Measurements from ENCODE around the gene KRT28. TPM values are rescaled to one million over a fixed set of nuclear protein-coding genes. Genes with fewer than 3 reads are reported as not detected.

KRT28 gene
- total and polyA plus RNA-seq, 2 donors (not counting 3 experiments of a cell fraction or from before 2014, with no cell fraction given): not detected

DNA sequence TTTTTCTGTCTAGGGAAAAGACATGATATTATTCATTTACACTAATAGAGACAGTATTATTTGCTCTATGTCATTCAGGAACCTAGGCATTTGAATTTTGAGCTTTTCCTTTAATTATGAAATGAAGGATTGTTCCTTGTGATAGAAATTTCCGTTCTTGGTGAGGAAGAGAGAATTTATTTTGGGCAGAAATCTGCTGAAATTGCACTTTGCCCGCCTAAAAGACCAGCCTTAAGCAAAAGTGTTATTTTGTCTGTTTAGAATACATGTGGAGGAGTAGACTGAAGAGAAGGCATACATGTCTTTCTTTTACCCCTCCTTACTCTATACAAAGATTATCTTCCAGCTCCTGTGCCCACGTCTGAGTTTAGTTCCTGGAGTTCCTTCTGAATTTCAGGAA, 39.4 kb upstream of the KRT28 start:
- dilution Hi-C loops (cut with MboI; ENCODE audit: extremely low pct_ligation_motif_present, low sequenced_read_pairs) (no loop called here), intact Hi-C loops (cut with micrococcal nuclease) (no loop called here)
- H3K36me3 ChIP-seq (ENCODE audit: control insufficient read depth in 2 of 2, extremely low read depth in 1 of 2, insufficient read depth in 2 of 2, low read length in 2 of 2): no peaks in the 10 kb centered on the region
- H3K27me3 ChIP-seq (ENCODE audit: control insufficient read depth in 2 of 2, insufficient read depth in 2 of 2, low read length in 2 of 2): peaks cover 4 to 10% of the 10 kb centered on the region in 2 experiments
- no peak overlapping the region for H3K4me2 ChIP-seq (ENCODE audit: insufficient read depth, low read length)
- no peaks in the 10 kb centered on the region for H3K9me1 ChIP-seq (replicated peaks; ENCODE audit: control insufficient read depth, extremely low read depth, insufficient read depth, low read length)
- no TSS peak for BruUV-seq (replicated peaks)
- POLR2A ChIA-PET: no interaction called here
- no peak for TF ChIP-seq POLR2A (IDR thresholded peaks at IDR 0.05; ENCODE audit: low read depth, low read length)
- no peak for TF ChIP-seq GATA2 (IDR thresholded peaks at IDR 0.05; ENCODE audit: insufficient read depth, insufficient read length, low read depth, low read length)
- TF ChIP-seq JUN (IDR thresholded peaks at IDR 0.05; ENCODE audit: borderline replicate concordance, insufficient read depth, insufficient read length, low read depth): no peak
- TF ChIP-seq, protein P1, sequence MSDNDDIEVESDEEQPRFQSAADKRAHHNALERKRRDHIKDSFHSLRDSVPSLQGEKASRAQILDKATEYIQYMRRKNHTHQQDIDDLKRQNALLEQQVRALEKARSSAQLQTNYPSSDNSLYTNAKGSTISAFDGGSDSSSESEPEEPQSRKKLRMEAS (IDR thresholded peaks at IDR 0.05; ENCODE audit: insufficient read depth, insufficient read length): no peak
- TF ChIP-seq FOS (IDR thresholded peaks at IDR 0.05; ENCODE audit: borderline replicate concordance, insufficient read depth, low read length): no peak
- TF ChIP-seq MYC (IDR thresholded peaks at IDR 0.05; ENCODE audit: low read depth, low read length): no peak
- no peak overlapping the region for H3K4me3 ChIP-seq (replicated peaks in 1 of 3; ENCODE audit: insufficient read depth in 1 of 3, low read depth in 1 of 3, low read length in 3 of 3)
- no peak overlapping the region for H3K9ac ChIP-seq (replicated peaks; ENCODE audit: extremely low read depth, insufficient read depth, low read length)
- no peaks in the 10 kb centered on the region for H3K9me3 ChIP-seq (replicated peaks; ENCODE audit: control insufficient read depth, insufficient read depth, low read length)
- H3K4me1 ChIP-seq (ENCODE audit: control insufficient read depth, extremely low read depth, insufficient read depth, low read length): no peaks in the 10 kb centered on the region
- FAIRE-seq (no peak), DNase-seq (ENCODE audit: low read depth, low spot score) (no peak)
- H4K20me1 ChIP-seq (replicated peaks; ENCODE audit: control insufficient read depth, extremely low read depth, insufficient read depth, low read length): no peaks in the 10 kb centered on the region
- H2AFZ ChIP-seq (ENCODE audit: low read depth, low read length): no peak overlapping the region
- CTCF ChIA-PET: interaction anchor here (1.3 kb wide), 1 partner anchor 24 kb away, joined by 3 read pairs; no protein-coding TSS in a partner anchor
- H3K79me2 ChIP-seq (ENCODE audit: control insufficient read depth, insufficient read depth, low read length): no peaks in the 10 kb centered on the region
- H3K27ac ChIP-seq (ENCODE audit: insufficient read depth, low read depth, low read length): no peak overlapping the region

DNA sequence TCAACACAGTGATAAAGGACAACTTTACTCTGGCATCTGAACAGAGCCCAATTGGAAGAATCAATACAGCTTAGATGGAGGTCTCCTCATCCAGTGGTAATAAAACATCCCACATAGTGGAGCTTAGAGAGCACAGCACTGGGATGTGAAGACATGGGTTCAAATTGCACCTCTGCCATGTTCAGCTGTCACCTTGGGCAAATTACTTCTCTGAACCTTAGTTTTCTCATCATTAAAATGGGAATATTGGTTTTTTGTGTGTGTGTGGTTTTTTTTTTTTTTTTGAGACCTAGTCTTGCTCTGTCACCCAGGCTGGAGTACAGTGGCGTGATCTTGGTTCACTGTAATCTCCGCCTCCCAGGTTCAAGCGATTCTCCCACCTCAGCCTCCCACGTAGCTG, 36.3 kb upstream of the KRT28 start:
- Histone ChIP-seq H3K27me3 (ENCODE audit: control insufficient read depth in 2 of 2, insufficient read depth in 2 of 2, low read length in 2 of 2) (no peaks in the 10 kb centered on the region), H3K4me3 (replicated peaks in 1 of 3; ENCODE audit: insufficient read depth in 1 of 3, low read depth in 1 of 3, low read length in 3 of 3) (no peak overlapping the region), H3K27ac (ENCODE audit: insufficient read depth, low read depth, low read length) (no peak overlapping the region), H3K79me2 (ENCODE audit: control insufficient read depth, insufficient read depth, low read length) (no peaks in the 10 kb centered on the region), H3K4me1 (ENCODE audit: control insufficient read depth, extremely low read depth, insufficient read depth, low read length) (no peaks in the 10 kb centered on the region), H2AFZ (ENCODE audit: low read depth, low read length) (no peak overlapping the region), H3K36me3 (ENCODE audit: control insufficient read depth in 2 of 2, extremely low read depth in 1 of 2, insufficient read depth in 2 of 2, low read length in 2 of 2) (no peaks in the 10 kb centered on the region), H3K9ac (replicated peaks; ENCODE audit: extremely low read depth, insufficient read depth, low read length) (no peak overlapping the region), H3K9me1 (replicated peaks; ENCODE audit: control insufficient read depth, extremely low read depth, insufficient read depth, low read length) (no peaks in the 10 kb centered on the region), H3K9me3 (replicated peaks; ENCODE audit: control insufficient read depth, insufficient read depth, low read length) (no peaks in the 10 kb centered on the region), H4K20me1 (replicated peaks; ENCODE audit: control insufficient read depth, extremely low read depth, insufficient read depth, low read length) (no peaks in the 10 kb centered on the region), H3K4me2 (ENCODE audit: insufficient read depth, low read length) (no peak overlapping the region)
- DNase-seq (ENCODE audit: low read depth, low spot score): no peak
- intact Hi-C loops (cut with micrococcal nuclease) (no loop called here), dilution Hi-C loops (cut with MboI; ENCODE audit: extremely low pct_ligation_motif_present, low sequenced_read_pairs) (no loop called here)
- POLR2A ChIA-PET: no interaction called here
- CTCF ChIA-PET: interaction anchor here (0.6 kb wide), 1 partner anchor 22 kb away, joined by 3 read pairs; no protein-coding TSS in a partner anchor
- no peak for FAIRE-seq
- no TSS peak for BruUV-seq (replicated peaks)
- TF ChIP-seq, protein P1 (IDR thresholded peaks at IDR 0.05; ENCODE audit: insufficient read depth, insufficient read length): no peak
- TF ChIP-seq FOS (IDR thresholded peaks at IDR 0.05; ENCODE audit: borderline replicate concordance, insufficient read depth, low read length): no peak
- no peak for TF ChIP-seq EZH2 (IDR thresholded peaks at IDR 0.05; ENCODE audit: borderline replicate concordance, low read depth, low read length, severe bottlenecking)
- no peak for TF ChIP-seq POLR2AphosphoS5 (IDR thresholded peaks at IDR 0.05; ENCODE audit: insufficient read depth, low read depth, low read length)
- TF ChIP-seq GATA2 (IDR thresholded peaks at IDR 0.05; ENCODE audit: insufficient read depth, insufficient read length, low read depth, low read length): no peak
- TF ChIP-seq, protein P2, sequence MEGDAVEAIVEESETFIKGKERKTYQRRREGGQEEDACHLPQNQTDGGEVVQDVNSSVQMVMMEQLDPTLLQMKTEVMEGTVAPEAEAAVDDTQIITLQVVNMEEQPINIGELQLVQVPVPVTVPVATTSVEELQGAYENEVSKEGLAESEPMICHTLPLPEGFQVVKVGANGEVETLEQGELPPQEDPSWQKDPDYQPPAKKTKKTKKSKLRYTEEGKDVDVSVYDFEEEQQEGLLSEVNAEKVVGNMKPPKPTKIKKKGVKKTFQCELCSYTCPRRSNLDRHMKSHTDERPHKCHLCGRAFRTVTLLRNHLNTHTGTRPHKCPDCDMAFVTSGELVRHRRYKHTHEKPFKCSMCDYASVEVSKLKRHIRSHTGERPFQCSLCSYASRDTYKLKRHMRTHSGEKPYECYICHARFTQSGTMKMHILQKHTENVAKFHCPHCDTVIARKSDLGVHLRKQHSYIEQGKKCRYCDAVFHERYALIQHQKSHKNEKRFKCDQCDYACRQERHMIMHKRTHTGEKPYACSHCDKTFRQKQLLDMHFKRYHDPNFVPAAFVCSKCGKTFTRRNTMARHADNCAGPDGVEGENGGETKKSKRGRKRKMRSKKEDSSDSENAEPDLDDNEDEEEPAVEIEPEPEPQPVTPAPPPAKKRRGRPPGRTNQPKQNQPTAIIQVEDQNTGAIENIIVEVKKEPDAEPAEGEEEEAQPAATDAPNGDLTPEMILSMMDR (IDR thresholded peaks at IDR 0.05; ENCODE audit: extremely low read depth in 1 of 2, insufficient read depth in 1 of 2, low read depth in 1 of 2, low read length in 2 of 2): no peak
- no peak for TF ChIP-seq JUN (IDR thresholded peaks at IDR 0.05; ENCODE audit: borderline replicate concordance, insufficient read depth, insufficient read length, low read depth)
- TF ChIP-seq MYC (IDR thresholded peaks at IDR 0.05; ENCODE audit: low read depth, low read length): no peak
- no peak for TF ChIP-seq POLR2A (IDR thresholded peaks at IDR 0.05; ENCODE audit: low read depth, low read length)

Measured in endothelial cell of umbilical vein (primary cell).